ENCODE results near the gene BTNL9.
"Not testable (repeated sequence)": the region's sequence is repeated elsewhere in the genome, so short reads cannot be mapped to it uniquely, and the experiment has no call there.

BTNL9 gene

GRCh38 chr5:181100121-181100875 lies 60.2 kb downstream of the BTNL9 start:
- DNase-seq (ENCODE audit: low spot score): no peak

GRCh38 chr5:181101030-181101641 lies 61.1 kb downstream of the BTNL9 start:
- not testable (repeated sequence) for DNase-seq (ENCODE audit: low spot score)

GRCh38 chr5:181101930-181102674 lies 62.0 kb downstream of the BTNL9 start:
- DNase-seq (ENCODE audit: low spot score): not testable (repeated sequence)

- not testable (repeated sequence) for DNase-seq (ENCODE audit: low spot score)
These were observed 64.1 kb downstream of the BTNL9 start for GRCh38 chr5:181104259-181104568.

GRCh38 chr5:181104606-181105390 lies 64.7 kb downstream of the BTNL9 start:
- not testable (repeated sequence) for DNase-seq (ENCODE audit: low spot score)

- DNase-seq (ENCODE audit: low spot score): no peak
These were observed 65.4 kb downstream of the BTNL9 start for GRCh38 chr5:181105391-181106025.

GRCh38 chr5:181107699-181108098 lies 67.6 kb downstream of the BTNL9 start:
- DNase-seq (ENCODE audit: low spot score): peak; percentile 28

- DNase-seq (ENCODE audit: low spot score): no peak
These were observed 68.6 kb downstream of the BTNL9 start for GRCh38 chr5:181108578-181109165.

GRCh38 chr5:181109489-181110013 lies 69.5 kb downstream of the BTNL9 start:
- DNase-seq (ENCODE audit: low spot score): no peak

- no peak for DNase-seq (ENCODE audit: low spot score)
These were observed 70.9 kb downstream of the BTNL9 start for GRCh38 chr5:181111010-181111409.

Data from Ammon's horn (tissue), 1 donor.